Stimulated activated CD8-positive, alpha-beta memory T cell treated with anti-CD3 and anti-CD28 coated beads, Interleukin-15, amount 100 ng/mL, for 24 hours (primary cell): ENCODE results near the gene PARVA.

Experiments
- DNase-seq: peaks from one replicate; pipeline ENCODE4 v3.0.0-alpha.2; 2020; ENCODE audit warnings: low read depth

The PARVA gene

DNA sequence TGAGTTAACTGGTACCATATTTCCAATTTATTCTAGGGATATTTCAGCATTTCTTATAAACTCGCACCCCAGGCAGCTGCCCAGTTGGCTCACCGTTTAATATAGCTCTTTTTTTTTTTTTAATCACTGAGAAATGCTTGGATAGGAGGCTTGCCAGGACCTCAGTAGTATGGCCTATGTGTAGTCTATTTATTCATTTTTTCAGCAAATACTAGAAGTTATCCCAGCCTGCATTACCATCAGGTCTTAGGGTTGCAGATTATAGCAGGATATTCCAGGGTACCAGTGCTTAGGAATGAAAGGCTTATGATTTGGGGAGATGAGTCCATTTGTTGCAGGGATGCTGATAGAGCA, 26.6 kb downstream of the PARVA start:
- no peak for DNase-seq

DNA sequence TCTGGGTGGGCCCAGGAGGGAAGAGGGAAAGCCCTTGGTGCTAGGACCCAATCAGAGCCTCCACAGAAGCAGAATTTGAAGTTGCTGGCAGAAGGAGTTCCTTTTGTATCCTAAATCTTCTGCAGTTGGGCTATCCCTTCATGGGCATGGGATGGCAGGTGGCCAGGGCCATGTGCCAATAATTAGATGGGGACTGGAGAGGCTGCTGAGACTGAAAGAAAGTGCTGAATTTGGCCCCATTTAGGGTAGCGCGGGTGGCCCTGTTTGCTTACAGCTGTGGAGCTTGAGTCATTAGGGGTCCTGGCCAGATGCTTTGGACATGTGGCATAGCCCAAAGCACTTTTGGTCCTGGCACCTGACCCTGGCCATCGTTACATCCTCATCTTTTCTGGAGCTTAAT, 27.1 kb downstream of the PARVA start:
- no peak for DNase-seq

DNA sequence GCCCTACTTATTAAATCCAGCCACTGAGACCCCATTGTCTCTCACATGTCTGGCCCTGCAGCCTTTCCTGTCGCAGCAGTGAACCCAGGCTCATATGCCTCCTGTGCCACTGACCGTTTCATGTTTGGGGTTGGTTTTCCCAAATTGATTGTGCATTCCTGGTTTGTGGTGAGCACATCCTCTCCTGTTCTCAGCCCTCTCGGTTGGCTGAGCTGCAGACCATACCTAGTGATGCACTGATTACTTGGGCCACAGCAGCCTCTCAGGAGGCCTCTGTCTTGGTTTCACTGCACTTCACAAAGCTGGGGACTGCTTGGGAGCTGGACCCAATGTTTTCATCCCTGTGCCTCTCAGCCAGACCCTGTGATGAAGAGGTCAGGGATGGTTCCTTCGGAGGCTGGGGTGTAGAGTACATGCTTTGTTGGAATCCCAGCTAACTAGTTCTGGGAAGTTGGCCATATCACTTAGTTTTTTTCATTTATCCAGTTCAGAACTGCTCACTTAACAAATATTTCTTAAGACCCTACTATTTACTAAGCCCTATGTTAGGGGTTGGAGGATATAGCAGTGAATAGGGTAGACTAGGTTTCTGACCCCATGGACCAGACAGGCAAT, 30.9 kb downstream of the PARVA start:
- no peak for DNase-seq

DNA sequence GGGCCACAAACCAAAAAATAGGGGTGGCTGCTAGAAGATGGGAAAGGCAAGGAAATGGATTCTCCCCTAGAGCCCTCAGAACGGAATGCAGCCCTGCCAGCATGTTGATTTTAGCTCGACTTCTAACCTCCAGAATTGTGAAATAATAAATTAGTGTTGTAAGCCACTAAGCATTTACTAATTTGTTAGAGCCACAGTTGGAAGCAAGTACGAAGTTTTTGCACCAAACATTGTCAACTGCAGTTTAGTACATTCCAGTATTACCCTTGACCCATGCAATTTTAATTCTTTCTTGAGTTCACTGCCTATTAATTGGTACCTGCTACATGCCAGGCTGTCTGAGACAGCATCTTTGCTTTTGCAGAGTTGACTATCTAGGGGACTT, 32.2 kb downstream of the PARVA start:
- DNase-seq = no peak

DNA sequence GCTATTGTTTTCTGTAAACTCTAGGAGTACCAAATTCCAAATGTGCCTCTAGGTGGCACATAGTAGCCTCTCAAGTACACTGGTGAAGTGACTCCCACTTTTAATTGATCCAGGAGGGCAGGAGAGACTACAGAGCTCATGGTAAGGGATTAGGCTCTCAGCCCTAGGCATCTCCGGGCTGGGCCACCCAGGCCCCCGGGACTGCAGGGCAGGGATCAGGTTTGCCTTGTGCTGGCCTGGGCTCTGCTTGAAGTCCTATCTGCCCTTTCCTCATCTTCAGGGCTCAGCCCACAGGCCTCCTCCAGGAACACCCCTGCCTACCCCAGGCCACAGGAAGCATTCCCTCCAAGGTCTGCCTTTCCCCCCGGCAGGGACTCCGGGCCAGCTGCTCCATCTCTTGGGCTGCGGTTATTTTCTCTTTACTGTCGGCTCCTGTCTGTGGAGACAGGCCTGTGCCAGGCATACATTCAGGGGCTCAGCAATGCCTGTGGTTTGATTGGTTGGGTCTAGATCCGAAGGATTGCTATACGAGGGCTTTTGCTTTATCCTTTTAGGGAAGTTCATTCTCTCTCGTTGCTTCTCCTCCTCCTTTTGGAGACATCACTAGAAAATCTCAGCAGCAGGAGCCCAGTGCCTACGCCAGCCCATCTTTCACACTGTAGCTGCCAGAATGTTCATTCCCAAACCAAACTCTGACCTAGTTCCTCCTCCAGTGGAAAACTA, 32.8 kb downstream of the PARVA start:
- no peak for DNase-seq

DNA sequence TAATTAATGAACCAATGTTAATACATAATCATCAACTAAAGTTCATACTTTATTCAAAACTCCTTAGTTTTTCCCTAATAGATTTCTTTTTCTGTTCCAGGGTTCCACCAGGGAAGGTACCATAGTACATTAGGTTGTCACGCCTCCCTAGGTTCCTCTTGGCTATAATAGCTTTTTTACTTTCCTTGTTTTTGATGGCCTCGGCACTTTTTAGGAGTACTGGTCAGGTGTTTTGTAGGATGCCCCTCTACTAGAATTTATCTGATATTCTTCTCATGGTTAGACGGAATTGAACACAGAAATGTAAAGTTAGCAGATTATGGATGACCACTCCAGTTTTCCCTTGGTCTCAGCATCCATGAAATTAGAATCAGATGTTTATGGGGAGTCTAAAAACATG, 34.0 kb downstream of the PARVA start:
- DNase-seq = no peak

DNA sequence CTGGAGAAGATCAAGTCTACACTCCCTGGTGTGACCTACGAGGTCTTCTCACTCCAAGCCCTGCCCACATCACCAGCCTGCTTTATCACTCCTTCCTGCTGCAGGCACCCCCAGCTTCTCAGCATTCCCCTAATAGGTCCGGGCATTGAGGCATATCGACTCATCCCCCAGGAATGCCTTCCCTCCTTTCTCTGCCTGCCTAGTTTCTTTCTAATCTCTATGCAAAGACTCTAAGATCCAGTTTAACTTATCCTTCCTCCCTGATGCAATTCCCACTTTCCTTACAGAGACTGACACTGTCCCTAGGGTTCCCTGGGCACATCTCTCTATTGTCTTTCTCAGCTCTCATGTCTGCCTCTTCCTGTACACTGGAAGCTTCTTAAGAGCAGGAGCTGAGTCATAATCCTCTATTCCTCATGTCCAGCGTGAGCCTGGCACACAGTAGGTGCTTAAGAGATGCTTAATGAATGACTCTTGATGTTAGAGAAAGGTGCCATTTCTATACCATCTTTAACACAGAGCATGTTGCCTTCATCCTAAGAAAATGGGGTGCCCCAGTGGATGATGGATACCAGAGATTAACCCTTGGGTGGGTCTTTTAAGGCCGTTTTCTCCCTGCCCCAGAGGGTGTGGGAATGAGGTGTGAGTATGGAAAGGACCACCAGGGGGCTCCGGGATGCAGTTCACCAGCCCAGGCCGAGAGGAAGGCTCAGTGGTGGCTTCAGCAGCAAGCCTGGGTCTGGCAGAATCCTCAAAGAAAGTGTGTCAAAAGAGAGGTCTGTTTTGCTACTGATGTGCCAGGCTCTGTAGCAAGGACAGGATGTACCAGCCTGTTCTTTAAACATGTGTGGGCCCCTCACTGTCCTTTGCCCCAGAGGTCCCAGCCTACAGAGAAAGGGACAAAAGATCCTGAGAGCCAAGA, 34.7 kb downstream of the PARVA start:
- DNase-seq = peak; percentile 7

DNA sequence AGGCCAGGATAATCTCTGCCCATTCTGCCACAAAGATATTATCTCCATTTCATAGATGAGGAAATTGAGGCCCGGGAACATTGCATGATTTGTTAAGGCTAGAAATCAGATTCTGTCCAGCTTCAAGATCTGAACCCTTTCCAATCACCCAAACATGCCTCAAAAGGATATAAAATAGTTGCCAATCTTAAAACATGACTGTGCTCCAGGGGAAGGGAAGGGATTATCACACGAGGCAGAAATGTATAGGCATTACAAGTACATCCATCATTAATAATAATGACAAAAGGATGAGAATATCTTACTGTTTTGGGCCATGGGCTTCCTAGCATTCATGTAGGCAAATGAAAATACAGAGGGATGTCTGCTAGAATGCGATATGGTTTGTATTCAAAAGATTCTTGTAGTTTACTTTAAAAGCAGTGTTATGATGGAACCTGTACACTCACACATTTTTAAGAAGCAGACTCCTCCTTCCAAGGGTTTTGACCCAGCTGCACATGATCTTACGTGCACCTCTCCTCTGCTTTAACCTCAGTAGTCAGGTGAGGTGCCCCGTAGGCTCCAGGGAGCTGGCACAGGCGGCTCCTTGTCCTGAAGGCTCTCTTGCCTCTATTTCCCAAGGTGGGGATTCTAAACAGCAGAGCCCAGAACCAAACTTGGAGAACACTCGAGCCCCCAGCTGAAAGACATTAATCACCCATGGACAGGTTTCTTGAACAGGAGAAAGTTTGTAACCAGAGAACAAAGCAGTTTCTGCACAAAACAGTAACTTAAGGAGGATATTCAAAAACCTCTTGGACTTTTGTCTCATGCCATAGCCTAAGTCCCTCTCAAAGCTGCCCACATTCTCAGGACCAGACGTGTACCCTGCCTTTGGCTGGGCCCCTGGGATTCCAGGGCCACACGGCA, 36.0 kb downstream of the PARVA start:
- no peak for DNase-seq

DNA sequence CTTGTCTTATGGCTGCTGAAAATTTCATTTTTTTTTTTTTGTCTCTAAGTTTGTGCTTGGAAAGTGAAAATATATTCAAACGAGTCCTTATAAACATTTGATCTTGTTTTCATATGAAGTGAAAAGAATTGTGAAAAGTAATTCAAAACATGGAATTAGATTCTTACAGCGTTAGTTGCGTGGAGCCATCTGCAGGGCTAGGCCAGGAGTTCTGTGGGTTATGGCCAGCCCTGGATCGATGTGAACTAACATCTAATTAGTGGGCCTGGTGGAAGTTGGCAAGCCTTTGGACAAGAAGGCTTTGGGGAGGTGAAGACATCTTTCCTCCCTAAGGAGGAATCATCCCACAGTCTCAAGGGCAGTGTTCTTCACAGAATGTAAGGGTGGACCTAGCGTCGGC, 37.2 kb downstream of the PARVA start:
- DNase-seq = no peak

DNA sequence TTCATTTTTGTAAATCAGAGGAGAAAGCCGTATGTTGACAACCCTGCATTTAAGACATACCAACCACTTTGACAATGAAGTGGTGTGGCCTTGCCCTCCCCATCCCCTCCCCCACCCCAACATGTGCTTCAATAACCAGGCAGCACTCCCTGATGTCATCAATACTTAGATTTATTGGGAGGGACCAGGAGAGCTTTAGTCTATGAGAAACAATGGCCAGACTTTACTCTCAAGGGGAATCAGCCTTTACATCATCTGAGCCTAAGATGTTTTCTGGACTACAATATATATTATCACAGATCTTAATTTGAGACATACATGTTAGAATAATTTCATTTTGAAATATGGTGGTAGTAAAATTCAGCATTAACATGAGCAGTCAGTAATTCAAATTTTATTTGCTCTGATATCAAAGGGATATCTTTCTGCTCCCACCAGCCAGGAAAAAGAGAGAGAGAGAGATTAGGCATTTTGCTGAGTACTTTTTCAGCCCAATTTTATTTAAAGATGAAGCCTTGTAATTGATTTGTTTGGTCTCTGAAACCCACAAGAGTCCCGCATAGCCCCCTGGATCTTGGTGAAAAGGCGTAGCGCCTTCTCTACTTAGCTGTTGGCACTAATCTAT, 38.1 kb downstream of the PARVA start:
- DNase-seq = no peak

DNA sequence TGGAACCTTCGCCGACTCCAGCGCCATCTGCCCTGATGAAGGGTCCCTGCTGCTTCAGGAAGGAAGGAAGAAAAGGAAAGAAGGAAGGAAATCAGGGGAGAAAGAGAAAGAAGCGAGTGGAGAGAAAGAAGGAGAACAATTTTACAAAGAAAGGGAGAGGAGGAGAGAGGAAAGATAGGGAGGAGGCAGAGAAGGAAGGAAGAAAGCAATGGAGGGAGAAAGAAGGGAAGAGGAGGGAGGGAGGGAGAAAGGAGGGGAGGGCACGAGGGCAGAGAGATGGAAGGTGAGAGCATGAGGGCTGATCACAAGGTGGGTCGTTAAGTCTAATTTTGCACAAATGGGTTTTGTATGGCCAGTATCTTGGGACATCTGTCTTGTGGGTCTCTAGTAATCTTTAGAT, 39.2 kb downstream of the PARVA start:
- no peak for DNase-seq

DNA sequence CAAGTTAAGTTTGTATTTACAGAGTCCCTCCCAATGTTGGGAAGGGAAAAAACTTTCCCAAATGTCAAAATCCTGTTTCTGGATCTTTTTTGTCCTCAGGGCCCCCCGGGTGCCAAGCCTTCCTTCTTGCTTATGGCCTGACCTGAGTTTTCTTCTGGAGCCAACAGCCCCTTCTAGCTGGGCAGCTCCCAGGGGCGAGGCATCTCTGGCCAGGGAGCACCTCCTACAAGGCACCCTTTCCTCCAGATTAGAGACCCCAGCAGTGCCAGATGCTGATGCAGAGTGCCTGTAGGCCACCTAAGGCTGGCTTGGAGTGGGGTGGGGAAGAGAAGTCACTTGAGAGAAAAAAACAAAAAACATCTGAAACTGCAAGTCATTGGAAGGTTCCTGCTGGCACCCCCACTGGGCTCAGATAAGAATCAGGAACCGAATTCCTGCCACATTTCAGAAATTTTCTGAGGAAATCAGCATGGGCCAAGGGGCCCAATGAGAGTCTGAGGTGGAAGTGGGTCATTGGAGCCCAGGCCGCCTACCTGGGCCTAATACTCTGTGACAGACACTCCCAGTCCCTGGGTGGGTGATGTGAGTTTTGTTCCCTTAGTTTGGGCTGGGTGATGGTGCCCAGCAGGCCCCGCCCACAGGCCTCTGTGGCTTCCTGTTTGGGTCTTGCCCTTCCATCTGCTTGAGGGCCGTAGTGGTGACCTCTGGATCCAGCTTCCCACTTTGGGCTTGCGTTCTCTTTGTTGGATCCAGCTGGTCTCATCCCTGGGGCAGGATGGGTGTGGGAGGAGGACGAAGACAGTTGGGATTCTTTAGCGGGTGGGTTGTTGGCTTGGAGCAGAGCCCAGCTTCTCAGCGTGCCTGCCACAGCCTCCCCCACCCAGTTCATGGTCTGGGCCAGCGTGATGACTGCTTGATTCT, 40.6 kb downstream of the PARVA start:
- no peak for DNase-seq

DNA sequence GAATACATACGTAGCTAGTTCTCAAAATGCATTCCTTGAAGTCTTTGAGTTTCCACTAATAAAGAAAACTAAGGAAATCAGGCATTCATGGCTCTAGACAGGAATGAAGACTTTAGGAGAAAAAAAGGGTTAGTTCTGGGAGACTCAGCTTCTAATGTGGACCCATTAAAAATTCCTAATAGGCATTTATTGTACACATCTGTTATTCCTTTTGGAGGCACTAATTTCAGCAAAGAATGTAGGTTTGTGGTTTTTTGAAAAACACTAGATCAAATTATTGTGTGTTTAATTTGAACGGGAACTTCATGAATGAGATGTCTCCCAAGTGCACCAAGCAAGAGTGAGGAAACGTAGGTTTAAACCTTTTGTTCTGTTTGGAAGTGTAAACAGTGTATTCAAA, 42.7 kb downstream of the PARVA start:
- DNase-seq = no peak

DNA sequence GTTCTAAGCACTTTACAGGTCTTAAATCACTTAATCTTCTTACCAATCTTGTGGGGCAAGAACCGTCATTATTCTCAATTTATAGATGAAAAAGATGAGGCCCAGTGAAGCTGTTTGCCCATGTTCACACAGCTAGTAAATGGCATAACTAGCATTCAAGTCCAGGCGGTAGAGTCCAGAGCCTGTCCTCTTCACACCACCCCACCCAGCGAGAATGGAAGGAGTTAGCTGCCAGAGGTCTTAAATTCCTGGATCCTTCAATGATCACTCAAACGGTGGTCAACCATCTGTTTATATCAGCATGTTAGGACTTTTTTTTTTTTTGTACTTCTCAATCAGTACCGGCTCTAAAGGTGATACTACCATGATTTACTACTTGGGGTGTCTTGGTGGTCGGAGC, 43.3 kb downstream of the PARVA start:
- no peak for DNase-seq

DNA sequence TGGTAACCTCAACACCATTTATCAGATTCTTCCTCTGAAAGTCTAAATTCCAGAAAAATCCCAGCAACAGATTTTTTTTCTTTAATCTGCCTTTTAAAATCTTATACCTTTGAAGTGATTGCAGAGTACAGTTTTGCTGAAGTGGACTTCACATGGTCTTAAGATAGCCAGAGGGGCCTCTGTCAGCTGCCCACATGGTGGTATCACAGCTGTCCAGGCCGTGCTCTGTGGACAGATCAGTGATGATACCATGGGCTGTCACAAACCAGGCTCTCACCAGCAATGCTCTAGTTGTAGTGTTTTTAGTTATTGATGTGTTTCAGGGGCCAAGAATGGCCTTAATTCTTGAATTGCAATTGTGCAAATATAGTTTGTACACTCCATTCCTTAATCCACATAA, 44.0 kb downstream of the PARVA start:
- DNase-seq = no peak

DNA sequence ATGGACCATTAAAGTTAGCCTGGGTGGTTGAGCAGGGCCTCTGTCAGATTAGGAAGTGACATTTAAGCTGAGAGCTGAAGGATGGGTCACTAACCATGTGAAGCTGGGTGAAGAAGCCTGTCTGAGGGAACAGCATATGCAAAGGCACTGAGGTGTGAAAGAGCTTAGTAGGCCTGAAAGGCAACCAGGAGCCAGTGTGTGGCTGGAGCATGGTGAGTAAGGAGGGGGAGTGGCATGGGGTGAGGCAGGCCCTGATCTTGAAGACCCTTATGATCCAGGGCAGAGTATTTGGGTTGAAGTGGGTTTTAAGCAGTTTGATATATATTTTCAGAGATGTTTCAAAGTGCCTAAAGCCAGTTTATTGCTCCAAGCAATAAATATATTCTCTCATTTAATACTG, 48.8 kb downstream of the PARVA start:
- no peak for DNase-seq

DNA sequence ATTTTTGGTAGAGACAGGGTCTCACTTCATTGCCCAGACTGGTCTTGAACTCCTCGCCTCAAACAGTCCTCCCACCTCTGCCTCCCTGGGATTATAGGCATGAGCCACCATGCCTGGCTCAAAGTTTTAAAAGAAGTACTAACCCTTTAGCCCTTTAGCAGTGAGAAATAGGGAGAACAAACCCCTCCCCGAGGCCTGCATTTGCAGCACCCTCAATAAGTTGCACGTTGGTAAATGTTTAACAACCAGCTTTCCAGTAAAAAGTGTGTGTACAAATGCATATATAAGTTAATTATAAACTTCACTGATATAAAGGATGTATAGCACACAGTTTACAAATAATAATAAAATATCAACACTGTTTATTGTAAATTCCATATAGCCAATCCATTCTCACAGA, 51.8 kb downstream of the PARVA start:
- DNase-seq = no peak

DNA sequence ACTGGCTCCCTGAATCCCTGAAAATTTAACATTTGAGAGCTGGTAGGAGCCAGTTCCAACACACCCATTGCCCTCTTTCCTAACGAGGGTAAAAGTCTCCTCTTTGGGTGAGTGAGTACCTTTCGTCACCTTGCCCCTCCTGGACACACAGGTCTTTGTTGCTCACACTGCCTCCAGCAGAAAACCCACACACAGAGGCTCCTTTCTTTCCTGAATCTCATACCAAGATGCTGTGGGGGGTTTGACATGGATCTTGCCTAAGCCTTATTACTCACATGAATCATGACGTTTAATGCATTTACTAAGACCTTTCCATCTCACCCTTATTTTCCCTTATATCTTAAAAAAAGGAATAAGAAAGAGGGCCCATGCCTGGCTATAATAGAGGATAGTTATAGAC, 53.0 kb downstream of the PARVA start:
- DNase-seq = no peak

DNA sequence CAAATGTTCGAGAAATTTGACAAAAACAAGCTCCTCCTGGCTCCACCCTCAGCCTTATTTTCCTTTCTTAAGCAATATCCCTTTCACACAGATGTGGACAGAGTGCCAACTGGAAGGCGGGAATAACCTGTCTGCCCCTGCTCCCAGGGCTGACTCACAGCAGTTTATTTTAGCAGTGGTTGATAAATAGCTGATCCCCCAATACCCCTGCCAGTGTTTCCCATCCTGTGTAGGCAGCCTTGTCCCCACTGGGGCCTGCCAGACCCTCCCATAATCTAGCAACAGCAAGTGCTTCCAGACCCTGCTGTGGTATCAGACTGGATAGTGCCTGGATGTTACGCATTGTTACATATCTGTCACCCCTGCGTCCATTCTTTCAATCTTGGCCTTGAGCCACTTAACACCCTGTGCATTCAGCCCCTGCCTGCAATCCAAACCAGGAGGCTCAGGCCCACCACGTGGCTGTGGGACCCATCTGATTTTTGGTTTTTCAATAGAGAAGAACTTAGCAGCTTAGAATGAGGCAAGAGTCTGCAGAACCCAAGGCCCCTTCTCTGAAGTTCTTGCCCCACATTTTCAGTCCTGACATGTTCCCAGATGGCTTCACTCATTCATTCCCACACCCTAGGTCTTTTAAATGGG, 53.7 kb downstream of the PARVA start:
- DNase-seq = no peak

DNA sequence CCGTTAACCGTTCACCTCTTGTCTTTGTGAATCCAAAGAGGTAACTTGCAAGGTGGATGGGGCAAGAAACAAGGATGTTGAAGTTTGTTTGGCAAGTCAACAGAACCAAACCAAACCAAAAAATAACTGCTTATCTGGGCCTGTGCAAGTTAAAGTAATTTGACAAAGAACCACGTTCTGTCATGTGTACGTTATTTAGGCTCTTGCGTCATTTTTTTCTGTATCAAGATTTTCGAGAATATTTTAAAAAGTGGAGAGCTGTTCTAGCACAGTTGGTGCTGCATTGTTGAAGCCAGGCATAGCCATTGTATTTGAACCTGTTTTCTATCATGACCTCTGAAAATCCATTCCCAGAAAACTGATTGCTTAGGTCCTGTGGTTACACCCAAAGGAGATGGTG, 55.1 kb downstream of the PARVA start:
- no peak for DNase-seq
